Embryonic facial prominence (tissue), 1 donor: ENCODE data around the gene TMEM131L.

Experiments
- DNase-seq: peaks from one replicate; pipeline ENCODE4 v3.0.0-alpha.2; 2016; ENCODE audit errors: extremely low spot score

The TMEM131L gene

GRCh38 chr4:153612878-153613277 is 146.7 kb downstream of the TMEM131L start:
- DNase-seq: no peak

- no peak for DNase-seq
Observed at GRCh38 chr4:153616006-153616555, 149.9 kb downstream of the TMEM131L start.

GRCh38 chr4:153618833-153619232 is 152.7 kb downstream of the TMEM131L start:
- no peak for DNase-seq

- no peak for DNase-seq
Observed at GRCh38 chr4:153619811-153620210, 153.7 kb downstream of the TMEM131L start.

GRCh38 chr4:153620352-153620751 is 154.2 kb downstream of the TMEM131L start:
- no peak for DNase-seq

- DNase-seq: no peak
Observed at GRCh38 chr4:153622093-153622492, 155.9 kb downstream of the TMEM131L start.

- DNase-seq: no peak
Observed at GRCh38 chr4:153622778-153623240, 156.6 kb downstream of the TMEM131L start.

GRCh38 chr4:153623491-153623890 is 157.3 kb downstream of the TMEM131L start:
- no peak for DNase-seq

- DNase-seq: no peak
Observed at GRCh38 chr4:153628796-153629315, 162.7 kb downstream of the TMEM131L start.

GRCh38 chr4:153629776-153630175 is 163.6 kb downstream of the TMEM131L start:
- DNase-seq: no peak

- DNase-seq: no peak
Observed at GRCh38 chr4:153634738-153635353, 168.7 kb downstream of the TMEM131L start.

GRCh38 chr4:153635846-153636245 is 169.7 kb downstream of the TMEM131L start:
- DNase-seq: no peak

GRCh38 chr4:153637201-153637600 is 171.0 kb downstream of the TMEM131L start:
- DNase-seq: no peak

GRCh38 chr4:153638011-153638410 is 171.9 kb downstream of the TMEM131L start:
- no peak for DNase-seq

- no peak for DNase-seq
Observed at GRCh38 chr4:153638999-153639398, 172.8 kb downstream of the TMEM131L start.

- DNase-seq: no peak
Observed at GRCh38 chr4:153639833-153640802, 174.0 kb downstream of the TMEM131L start.

GRCh38 chr4:153641532-153641931 is 175.4 kb downstream of the TMEM131L start:
- no peak for DNase-seq

GRCh38 chr4:153643406-153644383 is 177.5 kb downstream of the TMEM131L start:
- DNase-seq: no peak

GRCh38 chr4:153645183-153645582 is 179.0 kb downstream of the TMEM131L start:
- no peak for DNase-seq

GRCh38 chr4:153646261-153646660 is 180.1 kb downstream of the TMEM131L start:
- DNase-seq: no peak

- DNase-seq: no peak
Observed at GRCh38 chr4:153646978-153647377, 180.8 kb downstream of the TMEM131L start.
